ENCODE data around the gene CFAP299. TPM values are rescaled to one million over a fixed set of nuclear protein-coding genes. Genes with fewer than 3 reads are reported as not detected.

Gene CFAP299
- total RNA-seq, 1 donor from 2014 or later = not detected

GRCh38 chr4:80926891-80927290 is 591.4 kb downstream of the CFAP299 start:
- Histone ChIP-seq H3K36me3 (no peaks in the 10 kb centered on the region), H3K4me3 (no peak overlapping the region), H3K27ac (no peak overlapping the region), H3K9me3 (no peaks in the 10 kb centered on the region), H3K4me1 (no peaks in the 10 kb centered on the region), H3K27me3 (no peaks in the 10 kb centered on the region)
- no peak for TF ChIP-seq CTCF (IDR thresholded peaks at IDR 0.05)
- DNase-seq (ENCODE audit: low spot score in 2 of 2) = no peak
- intact Hi-C loops (cut with DNase I) = no loop called here

DNA sequence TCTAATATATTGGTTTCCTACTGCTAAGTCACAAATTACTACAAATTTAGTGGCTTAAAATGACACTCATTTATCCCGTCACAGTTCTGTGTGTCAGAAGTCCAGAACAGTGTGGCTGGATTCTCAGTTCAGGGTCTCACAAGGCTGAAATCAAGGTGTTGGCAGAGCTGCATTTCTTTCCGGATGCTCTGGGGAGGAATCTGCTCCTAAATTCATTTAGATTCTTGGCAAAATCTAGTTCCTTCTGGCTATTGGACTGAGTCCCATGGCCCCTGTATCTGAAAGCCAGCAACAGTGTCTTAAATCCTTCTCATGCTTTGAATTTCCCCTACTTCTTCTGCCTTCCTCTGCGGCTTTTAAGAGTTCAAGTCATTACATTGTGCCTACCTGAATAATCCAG is 591.9 kb downstream of the CFAP299 start:
- H3K9me3 ChIP-seq = no peaks in the 10 kb centered on the region
- no peaks in the 10 kb centered on the region for H3K4me1 ChIP-seq
- no peak for TF ChIP-seq CTCF (IDR thresholded peaks at IDR 0.05)
- no peaks in the 10 kb centered on the region for H3K36me3 ChIP-seq
- H3K27me3 ChIP-seq = no peaks in the 10 kb centered on the region
- H3K4me3 ChIP-seq = no peak overlapping the region
- H3K27ac ChIP-seq = no peak overlapping the region
- DNase-seq (ENCODE audit: low spot score in 2 of 2) = no peak
- intact Hi-C loops (cut with DNase I) = no loop called here

DNA sequence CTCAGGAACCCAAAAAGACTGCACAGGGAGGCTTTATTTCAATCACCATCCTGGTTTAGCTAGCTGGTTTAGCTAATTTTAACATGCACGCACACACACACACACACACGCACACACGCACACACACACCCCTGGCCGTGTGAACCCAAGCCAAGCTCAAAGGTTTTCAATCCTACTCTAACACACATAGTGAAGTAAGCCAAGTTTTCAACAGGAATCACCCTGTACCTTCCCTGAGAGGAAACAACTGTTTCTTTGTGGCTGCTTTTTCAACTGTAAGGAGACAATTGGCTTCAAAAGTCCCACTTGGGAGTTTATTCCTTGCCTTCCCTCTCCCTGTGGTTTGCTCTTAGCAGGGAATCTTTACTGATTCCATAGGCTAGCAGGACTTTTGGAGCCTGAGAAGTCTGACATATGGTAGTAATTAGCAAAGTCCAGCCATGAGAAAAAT is 596.1 kb downstream of the CFAP299 start:
- no peak for DNase-seq (ENCODE audit: low spot score in 2 of 2)
- H3K27ac ChIP-seq = no peak overlapping the region
- intact Hi-C loops (cut with DNase I) = no loop called here
- H3K9me3 ChIP-seq = no peaks in the 10 kb centered on the region
- H3K4me1 ChIP-seq = no peaks in the 10 kb centered on the region
- H3K4me3 ChIP-seq = no peak overlapping the region
- TF ChIP-seq CTCF (IDR thresholded peaks at IDR 0.05) = no peak
- no peaks in the 10 kb centered on the region for H3K27me3 ChIP-seq
- H3K36me3 ChIP-seq = no peaks in the 10 kb centered on the region

DNA sequence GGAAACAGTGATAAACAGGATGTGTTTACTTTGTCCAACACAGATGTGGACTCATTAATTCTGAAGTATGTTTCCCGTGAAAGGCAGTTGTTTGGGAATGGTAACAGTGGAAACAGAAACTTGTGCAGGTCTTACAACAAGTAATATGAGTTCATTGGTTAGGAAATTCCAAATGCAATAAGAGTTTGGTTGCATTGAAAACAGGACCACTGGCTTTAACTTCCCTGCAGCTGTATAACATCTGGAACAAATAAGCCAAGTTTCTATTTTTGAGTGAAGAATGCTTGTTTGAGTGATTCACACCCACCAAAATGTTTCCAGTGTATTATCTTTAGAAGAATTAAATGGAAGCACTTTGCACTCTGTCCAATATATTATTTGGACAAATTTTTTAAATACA is 612.6 kb downstream of the CFAP299 start:
- Histone ChIP-seq H3K36me3 (no peaks in the 10 kb centered on the region), H3K4me3 (no peak overlapping the region), H3K9me3 (no peaks in the 10 kb centered on the region), H3K27ac (no peak overlapping the region), H3K27me3 (no peaks in the 10 kb centered on the region), H3K4me1 (no peaks in the 10 kb centered on the region)
- intact Hi-C loops (cut with DNase I) = no loop called here
- no peak for DNase-seq (ENCODE audit: low spot score in 2 of 2)
- no peak for TF ChIP-seq CTCF (IDR thresholded peaks at IDR 0.05)

- no peak for TF ChIP-seq CTCF (IDR thresholded peaks at IDR 0.05)
- no peaks in the 10 kb centered on the region for H3K27me3 ChIP-seq
- DNase-seq (ENCODE audit: low spot score in 2 of 2) = no peak
- H3K4me3 ChIP-seq = no peak overlapping the region
- no peaks in the 10 kb centered on the region for H3K36me3 ChIP-seq
- intact Hi-C loops (cut with DNase I) = no loop called here
- H3K9me3 ChIP-seq = no peaks in the 10 kb centered on the region
- H3K27ac ChIP-seq = no peak overlapping the region
- H3K4me1 ChIP-seq = no peaks in the 10 kb centered on the region
These were observed 613.5 kb downstream of the CFAP299 start for GRCh38 chr4:80948995-80949394.

GRCh38 chr4:80956421-80956820 is 620.9 kb downstream of the CFAP299 start:
- no peaks in the 10 kb centered on the region for H3K4me1 ChIP-seq
- no peak for TF ChIP-seq CTCF (IDR thresholded peaks at IDR 0.05)
- no peak overlapping the region for H3K27ac ChIP-seq
- DNase-seq (ENCODE audit: low spot score in 2 of 2) = no peak
- intact Hi-C loops (cut with DNase I) = no loop called here
- no peak overlapping the region for H3K4me3 ChIP-seq
- H3K27me3 ChIP-seq = no peaks in the 10 kb centered on the region
- H3K9me3 ChIP-seq = no peaks in the 10 kb centered on the region
- H3K36me3 ChIP-seq = no peaks in the 10 kb centered on the region

All from ascending aorta (tissue), 2 donors.